Frontal cortex (tissue), 4 donors: Measurements from ENCODE around the gene CRELD1. TPM values are rescaled to one million over a fixed set of nuclear protein-coding genes. Genes with fewer than 3 reads are reported as not detected.
A peak's percentile ranks its signal among the peaks of the same experiment; 100 is the strongest.
"Not testable (repeated sequence)": the region's sequence is repeated elsewhere in the genome, so short reads cannot be mapped to it uniquely, and the experiment has no call there.

Source experiments
- DNase-seq, 2 donors: peaks; one replicate each; pipeline ENCODE4 v3.0.0; 2012; ENCODE audit warnings: low spot score in 2 of 2
- FAIRE-seq: peaks from 2 replicates; lab custom pipeline; 2012; peaks lifted over from hg19 to GRCh38; lab: Jason Lieb, UNC
- total RNA-seq: library from RNA; depleted of rRNA; stranded (reverse); fragments of >200 nt; gene quantifications from one replicate; pipeline ENCODE4 v1.2.3, GENCODE V29; 2014
- donor health status: control.
- donor health status: control.
- donor health status: control.

The CRELD1 gene
- 15.5 TPM for total RNA-seq

GRCh38 chr3:9933561-9934234 is at the start of gene CRELD1:
CRELD1 (plus strand) TSS chr3:9933834; CDS start chr3:9934439, 605 bp downstream.
- FAIRE-seq (no peak), DNase-seq (peak; percentile 92 to 95)

GRCh38 chr3:9884555-9885165 is 49.0 kb upstream of the CRELD1 start:
- DNase-seq (no peak), FAIRE-seq (no peak)

GRCh38 chr3:9886328-9886727 is 47.3 kb upstream of the CRELD1 start:
- FAIRE-seq (no peak), DNase-seq (no peak)

GRCh38 chr3:9887480-9887879 is 46.2 kb upstream of the CRELD1 start:
- FAIRE-seq: no peak
- no peak for DNase-seq

- no peak for FAIRE-seq
- no peak for DNase-seq
Measured at GRCh38 chr3:9888540-9888939, 45.1 kb upstream of the CRELD1 start.

- no peak for FAIRE-seq
Measured at GRCh38 chr3:9889405-9889804, 44.2 kb upstream of the CRELD1 start.

GRCh38 chr3:9890249-9891071 is 43.2 kb upstream of the CRELD1 start, which contains the start of gene JAGN1:
JAGN1 (plus strand) TSS chr3:9890610; CDS start chr3:9890723, 113 bp downstream.
- FAIRE-seq (no peak), DNase-seq (peak; percentile 91 to 93)

More at GRCh38 chr3:9889405-9889804, 44.2 kb upstream of the CRELD1 start:
- DNase-seq: no peak

- FAIRE-seq (no peak), DNase-seq (no peak)
Measured at GRCh38 chr3:9891072-9891622, 42.5 kb upstream of the CRELD1 start.

GRCh38 chr3:9893739-9894138 is 39.9 kb upstream of the CRELD1 start:
- no peak for FAIRE-seq
- DNase-seq: no peak

GRCh38 chr3:9895715-9896114 is 37.9 kb upstream of the CRELD1 start:
- DNase-seq, FAIRE-seq: not testable (repeated sequence)

- not testable (repeated sequence) for DNase-seq, FAIRE-seq
Measured at GRCh38 chr3:9896755-9897407, 36.8 kb upstream of the CRELD1 start.

GRCh38 chr3:9897408-9898372 is 35.9 kb upstream of the CRELD1 start:
- no peak for FAIRE-seq
- no peak for DNase-seq

GRCh38 chr3:9898467-9899241 is 35.0 kb upstream of the CRELD1 start:
- FAIRE-seq: no peak
- no peak for DNase-seq

GRCh38 chr3:9899289-9899791 is 34.3 kb upstream of the CRELD1 start:
- DNase-seq: no peak
- no peak for FAIRE-seq

- not testable (repeated sequence) for FAIRE-seq
Measured at GRCh38 chr3:9900965-9901415, 32.6 kb upstream of the CRELD1 start.

GRCh38 chr3:9901967-9902366 is 31.7 kb upstream of the CRELD1 start:
- DNase-seq (no peak), FAIRE-seq (no peak)

More at GRCh38 chr3:9900965-9901415, 32.6 kb upstream of the CRELD1 start:
- DNase-seq: not testable (repeated sequence)

- DNase-seq (no peak), FAIRE-seq (no peak)
Measured at GRCh38 chr3:9902372-9903237, 31.0 kb upstream of the CRELD1 start, which contains the start of gene IL17RE. IL17RE (plus strand) TSS chr3:9902848; CDS start chr3:9902933, 85 bp downstream.
